VCaP (cell line): ENCODE data around the gene SFXN1.
"Not testable (repeated sequence)": the region's sequence is repeated elsewhere in the genome, so short reads cannot be mapped to it uniquely, and the experiment has no call there.

ENCODE experiments used
- H3K27ac ChIP-seq: fragments of 450-650 bp; 2 replicates; pipeline ENCODE4 v1.5.1; 2017
- TF ChIP-seq, protein P1 (sequence below): fragments of 450-650 bp; conservative IDR thresholded peaks from 2 replicates; pipeline ENCODE4 v1.5.1; 2017; ENCODE audit warnings: mild to moderate bottlenecking, moderate library complexity

Gene SFXN1

DNA sequence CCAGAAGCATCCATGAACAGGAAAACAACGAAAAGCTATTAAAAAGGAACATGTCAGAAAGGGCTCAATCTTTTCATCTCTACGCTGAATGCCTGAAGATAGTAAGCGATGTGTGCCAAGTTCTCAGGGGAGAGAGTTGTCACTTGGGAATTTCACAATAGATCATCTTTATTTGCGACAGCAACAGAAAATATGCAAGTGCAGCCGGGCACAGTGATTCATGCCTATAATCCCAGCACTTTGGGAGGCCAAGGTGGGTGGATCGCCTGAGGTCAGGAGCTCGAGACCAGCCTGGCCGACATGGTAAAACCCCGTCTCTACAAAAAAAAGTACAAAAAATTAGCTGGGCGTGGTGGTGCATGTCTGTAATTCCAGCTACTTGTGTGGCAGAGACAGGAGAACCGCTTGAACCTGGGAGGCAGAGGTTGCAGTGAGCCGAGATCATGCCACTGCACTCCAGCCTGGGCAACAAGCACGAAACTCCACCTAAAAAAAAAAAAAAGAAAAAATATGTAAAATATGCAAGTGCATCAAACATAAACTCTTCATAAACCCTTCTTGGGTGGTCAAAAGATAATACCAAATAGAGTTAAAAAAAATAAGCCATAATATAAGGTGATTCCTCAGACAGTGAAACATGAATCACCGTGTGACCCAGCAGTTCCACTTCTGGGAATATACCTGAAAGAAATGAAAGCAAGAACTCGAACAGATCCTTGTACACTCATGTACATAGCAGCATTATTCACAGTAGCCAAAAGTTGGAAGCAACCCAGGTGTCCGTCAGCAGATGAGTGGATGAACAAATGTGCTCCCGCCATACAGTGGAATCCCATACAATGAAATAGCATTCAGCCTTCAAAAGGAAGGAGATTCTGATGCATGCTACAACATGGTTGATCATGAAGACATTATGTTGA, 16.2 kb downstream of the SFXN1 start:
- TF ChIP-seq, protein P1, sequence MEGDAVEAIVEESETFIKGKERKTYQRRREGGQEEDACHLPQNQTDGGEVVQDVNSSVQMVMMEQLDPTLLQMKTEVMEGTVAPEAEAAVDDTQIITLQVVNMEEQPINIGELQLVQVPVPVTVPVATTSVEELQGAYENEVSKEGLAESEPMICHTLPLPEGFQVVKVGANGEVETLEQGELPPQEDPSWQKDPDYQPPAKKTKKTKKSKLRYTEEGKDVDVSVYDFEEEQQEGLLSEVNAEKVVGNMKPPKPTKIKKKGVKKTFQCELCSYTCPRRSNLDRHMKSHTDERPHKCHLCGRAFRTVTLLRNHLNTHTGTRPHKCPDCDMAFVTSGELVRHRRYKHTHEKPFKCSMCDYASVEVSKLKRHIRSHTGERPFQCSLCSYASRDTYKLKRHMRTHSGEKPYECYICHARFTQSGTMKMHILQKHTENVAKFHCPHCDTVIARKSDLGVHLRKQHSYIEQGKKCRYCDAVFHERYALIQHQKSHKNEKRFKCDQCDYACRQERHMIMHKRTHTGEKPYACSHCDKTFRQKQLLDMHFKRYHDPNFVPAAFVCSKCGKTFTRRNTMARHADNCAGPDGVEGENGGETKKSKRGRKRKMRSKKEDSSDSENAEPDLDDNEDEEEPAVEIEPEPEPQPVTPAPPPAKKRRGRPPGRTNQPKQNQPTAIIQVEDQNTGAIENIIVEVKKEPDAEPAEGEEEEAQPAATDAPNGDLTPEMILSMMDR = no peak

DNA sequence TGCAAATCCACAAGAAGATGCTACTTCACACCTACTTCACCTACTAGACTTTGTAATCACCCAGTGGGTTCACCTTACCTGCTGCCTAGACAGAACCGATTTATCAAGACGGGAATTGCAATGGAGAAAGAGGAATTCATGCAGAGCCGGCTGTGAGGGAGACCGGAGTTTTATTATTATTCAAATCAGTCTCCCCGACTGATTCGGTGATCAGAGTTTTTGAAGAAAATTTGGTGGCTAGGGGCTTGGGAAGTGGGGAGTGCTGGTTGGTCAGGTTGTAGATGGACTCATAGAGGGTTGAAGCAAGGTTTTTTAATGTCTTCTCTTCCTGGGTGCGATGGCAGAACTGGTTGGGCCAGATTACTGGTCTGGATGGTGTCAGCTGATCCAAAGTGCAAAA, 23.4 kb downstream of the SFXN1 start:
- TF ChIP-seq, protein P1 = no peak
- no peak overlapping the region for H3K27ac ChIP-seq

More for the DNA sequence above, 16.2 kb downstream of the SFXN1 start:
- peak overlapping the region; percentile 58 for H3K27ac ChIP-seq

DNA sequence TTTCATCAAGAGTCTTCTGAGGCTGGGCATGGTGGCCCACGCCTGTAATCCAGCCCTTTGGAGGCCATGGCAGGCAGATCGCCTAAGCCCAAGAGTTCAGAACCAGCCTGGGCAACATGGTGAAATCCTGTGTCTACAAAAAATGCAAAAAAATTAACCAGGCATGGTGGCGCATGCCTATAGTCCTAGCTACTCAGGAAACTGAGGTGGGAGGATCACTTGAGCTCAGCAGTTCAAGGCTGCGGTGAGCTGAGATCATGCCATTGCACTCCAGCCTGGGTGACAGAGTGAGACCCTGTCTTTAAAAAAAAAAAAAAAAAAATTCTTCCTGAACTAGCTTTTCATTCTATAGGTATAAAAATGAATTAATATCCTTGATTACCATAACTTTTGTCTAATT, 29.3 kb downstream of the SFXN1 start:
- H3K27ac ChIP-seq = not testable (repeated sequence)

DNA sequence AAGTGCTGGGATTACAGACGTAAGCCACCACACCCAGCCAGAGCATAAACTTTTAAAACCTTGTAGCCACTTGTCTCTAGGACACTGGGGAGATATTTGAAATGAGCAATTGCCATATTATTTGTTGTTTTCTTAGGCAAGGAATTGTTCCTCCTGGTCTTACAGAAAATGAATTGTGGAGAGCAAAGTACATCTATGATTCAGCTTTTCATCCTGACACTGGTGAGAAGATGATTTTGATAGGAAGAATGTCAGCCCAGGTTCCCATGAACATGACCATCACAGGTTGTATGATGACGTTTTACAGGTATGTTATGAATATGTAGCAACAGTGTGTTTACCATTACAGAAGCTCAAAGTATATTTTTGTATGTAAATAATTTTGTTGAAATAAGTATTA, 30.5 kb downstream of the SFXN1 start:
- TF ChIP-seq, protein P1 = no peak
- no peak overlapping the region for H3K27ac ChIP-seq

DNA sequence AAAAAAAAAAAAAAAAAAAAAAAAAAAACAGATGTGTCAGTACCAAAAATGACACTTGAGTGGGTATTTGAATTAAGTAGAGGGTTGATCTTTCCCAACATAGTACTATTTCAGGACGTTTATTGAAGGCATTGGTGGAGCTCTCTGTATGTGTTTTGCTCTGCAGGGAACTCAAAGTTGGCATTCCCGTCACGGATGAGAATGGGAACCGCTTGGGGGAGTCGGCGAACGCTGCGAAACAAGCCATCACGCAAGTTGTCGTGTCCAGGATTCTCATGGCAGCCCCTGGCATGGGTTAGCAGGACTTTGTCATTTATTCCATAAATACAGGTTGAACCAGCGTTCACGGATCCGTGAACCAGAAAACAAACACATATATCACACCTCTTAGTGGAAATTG, 34.9 kb downstream of the SFXN1 start:
- TF ChIP-seq, protein P1 = no peak
- H3K27ac ChIP-seq = no peak overlapping the region

DNA sequence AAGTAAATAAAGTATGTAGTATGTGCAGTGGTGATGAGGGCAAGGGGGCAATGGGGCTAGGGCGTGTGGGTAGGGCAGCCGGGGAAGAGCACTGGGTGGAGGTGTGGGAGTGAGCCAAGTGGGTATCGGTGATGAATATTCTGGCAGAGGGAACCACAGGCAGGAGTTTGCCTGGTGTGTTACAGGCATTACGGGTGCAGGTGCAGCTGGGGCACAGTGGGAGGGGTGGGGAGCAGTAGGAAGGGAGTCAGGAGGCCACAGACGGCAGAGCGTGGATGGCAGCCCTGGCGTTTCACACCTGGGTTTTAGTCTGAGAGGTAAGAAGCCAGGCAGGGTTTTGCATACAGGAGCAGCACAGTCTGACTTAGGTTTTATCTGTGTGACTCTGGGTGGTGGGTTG, 35.4 kb downstream of the SFXN1 start:
- TF ChIP-seq, protein P1 = no peak
- no peak overlapping the region for H3K27ac ChIP-seq

DNA sequence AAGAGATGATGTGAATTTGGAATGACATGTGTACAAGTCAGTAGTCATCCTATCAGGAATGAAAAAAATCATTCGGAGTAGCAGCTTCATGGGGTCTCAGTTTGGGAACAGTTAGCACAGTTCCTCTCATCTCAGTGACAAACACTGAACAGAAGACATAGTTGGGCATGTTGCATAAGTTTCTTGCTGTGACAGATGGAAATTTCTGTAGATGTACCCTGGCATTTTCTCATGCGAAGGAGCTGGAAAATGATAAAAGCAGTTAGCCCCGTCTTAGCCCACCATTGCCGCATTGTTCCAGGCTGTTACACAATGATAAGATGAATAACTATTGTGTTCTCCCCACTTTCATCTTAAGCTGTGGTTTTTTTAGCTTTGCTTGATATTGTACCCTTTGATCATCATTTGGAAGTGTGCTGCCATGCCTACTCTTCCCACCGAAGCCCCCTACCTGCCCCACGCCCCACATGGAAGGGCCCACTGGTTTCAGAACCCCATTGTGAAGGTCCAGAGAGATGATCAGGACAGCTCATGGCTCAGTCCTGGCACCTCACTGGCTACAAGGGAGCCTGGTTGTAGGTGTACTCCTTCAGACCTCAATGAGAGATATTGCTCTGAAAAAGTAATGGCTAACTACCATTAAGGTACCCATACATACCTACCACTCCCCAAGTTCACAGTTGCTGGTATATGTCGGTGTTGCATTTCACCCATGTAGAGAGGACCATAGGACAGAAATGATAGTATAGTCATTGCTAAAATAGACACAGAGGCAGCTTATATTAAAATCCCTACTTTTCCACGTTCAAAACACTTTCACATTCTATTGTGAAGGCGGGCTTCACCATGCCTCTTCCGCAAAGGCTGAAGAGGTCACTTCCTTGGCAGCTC, 38.8 kb downstream of the SFXN1 start:
- TF ChIP-seq, protein P1 = no peak
- H3K27ac ChIP-seq = no peak overlapping the region
